GM18951 (cell line): Measurements from ENCODE around the gene CC2D2B.
A peak's percentile ranks its signal among the peaks of the same experiment; 100 is the strongest.
"Not testable (repeated sequence)": the region's sequence is repeated elsewhere in the genome, so short reads cannot be mapped to it uniquely, and the experiment has no call there.

Experiments used
- POLR2A ChIP-seq: IDR thresholded peaks from 4 replicates; pipeline ENCODE4 v1.6.1; 2011; ENCODE audit warnings: mild to moderate bottlenecking; ENCODE audit not compliant: insufficient read length, insufficient read depth; ENCODE audit errors: extremely low read depth
- in situ Hi-C: fragments of 300-500 bp; cut with MboI; formaldehyde crosslinking; loops from one replicate; pipeline ENCODE4 v1.12.0; 2022; ENCODE audit warnings: low sequenced_read_pairs, mixed read lengths, inconsistent platforms; ENCODE audit not compliant: unreplicated experiment

CC2D2B gene

DNA sequence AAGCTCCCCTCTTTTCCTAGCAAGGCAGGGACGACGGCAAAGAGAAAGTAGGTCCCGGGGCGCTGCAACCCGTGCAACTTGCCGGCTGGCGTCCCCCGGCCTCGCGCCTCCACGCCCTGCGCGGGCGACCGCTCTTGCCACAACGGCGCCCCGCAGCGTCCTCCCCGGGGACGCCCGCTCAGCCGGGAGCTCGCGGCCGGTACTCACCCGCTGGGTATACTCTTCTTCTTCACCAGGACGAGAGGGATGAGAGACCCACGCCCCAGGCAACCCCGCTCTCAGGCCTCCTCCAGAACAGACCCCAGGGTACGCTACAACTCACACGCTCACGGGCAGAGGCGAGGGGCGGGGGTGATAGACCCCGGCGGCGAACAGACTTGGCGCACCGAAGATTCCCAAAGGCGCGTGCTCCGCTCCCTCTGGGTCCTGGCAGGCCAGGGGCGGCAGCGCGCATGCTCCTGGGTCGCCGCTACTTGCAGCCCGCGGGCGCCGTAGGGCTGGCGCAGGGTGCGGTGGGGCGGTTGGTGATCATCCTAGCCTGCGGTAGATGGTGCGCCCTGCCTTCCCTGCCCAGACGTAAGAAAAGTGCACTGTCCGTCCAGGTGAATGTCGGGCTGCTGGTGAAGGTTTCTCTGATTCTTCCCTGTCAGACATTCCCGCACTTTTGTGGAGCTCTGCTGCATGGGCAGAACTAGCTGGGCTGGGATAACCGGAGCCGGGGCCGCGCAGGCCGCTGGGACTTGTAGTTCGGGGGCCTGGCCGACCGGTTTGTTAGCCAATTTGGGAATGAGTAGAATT is at the start of gene CC2D2B:
TSS of gene CC2D2B (plus strand) at position 520 of the 798 bp plus-strand sequence. CDS start 3,349 bp downstream, outside the sequence.
- TF ChIP-seq POLR2A, result peak; percentile 76
- in situ Hi-C loops, result no loop called here

- in situ Hi-C loops, result no loop called here
These were observed 47.4 kb upstream of the CC2D2B start for GRCh38 chr10:95860166-95860940.

DNA sequence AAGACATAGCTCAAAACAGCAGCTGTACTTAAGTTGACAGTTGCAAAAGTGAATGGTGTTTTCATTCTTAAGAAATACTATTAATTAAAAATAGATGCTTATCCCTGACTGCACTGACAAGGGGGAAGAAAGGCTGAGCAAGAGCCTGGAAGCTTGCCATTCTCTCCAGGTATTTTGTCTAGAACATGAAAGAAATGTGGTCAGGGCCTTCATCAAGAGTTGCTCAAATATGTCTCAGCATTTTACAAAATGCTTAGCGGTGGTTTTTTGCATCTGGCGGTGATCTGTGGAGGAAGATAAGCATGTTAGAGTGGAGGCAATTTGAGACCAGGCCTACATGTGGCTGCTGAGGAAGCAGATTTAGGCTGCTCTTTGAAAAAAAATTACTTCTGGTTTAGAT is 46.4 kb upstream of the CC2D2B start:
- in situ Hi-C loops, result no loop called here
- TF ChIP-seq POLR2A, result no peak

More at GRCh38 chr10:95860166-95860940, 47.4 kb upstream of the CC2D2B start:
- no peak for TF ChIP-seq POLR2A

DNA sequence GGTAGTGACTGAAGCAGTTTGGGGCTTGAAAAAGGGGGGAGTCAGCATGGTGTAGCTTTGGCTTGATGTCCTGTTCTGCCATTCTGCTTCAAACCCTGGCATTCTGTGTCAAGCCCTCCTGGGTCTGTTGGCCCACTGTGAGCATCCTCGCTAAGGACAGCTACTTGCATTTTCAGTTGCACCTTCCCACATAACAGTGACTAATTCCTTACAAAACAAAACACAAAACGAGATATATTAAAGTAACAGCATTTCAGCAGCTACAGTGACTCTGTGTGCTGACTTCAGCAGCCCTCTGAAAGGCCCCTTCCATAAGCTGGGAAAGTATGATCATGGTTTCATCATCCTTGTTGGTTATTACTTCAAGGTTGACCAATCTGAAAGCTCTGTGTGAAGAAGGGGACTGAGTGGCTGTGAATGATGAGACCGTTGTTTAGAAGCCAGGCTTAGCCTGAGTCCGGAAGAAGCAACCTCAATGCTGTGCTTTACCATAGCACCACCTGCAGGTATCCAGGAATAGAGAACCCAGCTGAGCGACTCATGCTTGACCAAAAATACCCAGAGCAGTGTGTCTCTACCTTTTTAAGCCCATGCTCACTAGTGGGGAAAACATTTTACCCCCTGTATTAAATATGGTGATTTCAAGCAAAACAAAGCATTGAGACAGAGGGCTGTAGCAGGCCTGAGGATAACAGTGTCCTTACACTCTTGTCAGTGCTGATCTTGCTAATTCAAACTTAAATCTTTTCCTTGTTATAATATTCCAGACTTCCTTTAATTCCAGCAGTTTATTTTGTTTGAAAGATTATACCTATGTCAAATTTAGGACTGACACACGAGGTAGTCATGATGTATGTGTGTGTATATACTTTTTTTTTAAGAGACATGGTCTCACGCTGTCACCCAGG is 42.6 kb upstream of the CC2D2B start:
- in situ Hi-C loops, result no loop called here
- TF ChIP-seq POLR2A, result no peak

- no peak for TF ChIP-seq POLR2A
- in situ Hi-C loops, result no loop called here
These were observed 41.8 kb upstream of the CC2D2B start for GRCh38 chr10:95865814-95866466.

GRCh38 chr10:95866467-95866842 is 41.3 kb upstream of the CC2D2B start:
- in situ Hi-C loops, result no loop called here
- no peak for TF ChIP-seq POLR2A

- in situ Hi-C loops, result no loop called here
- peak; percentile 18 for TF ChIP-seq POLR2A
These were observed 39.9 kb upstream of the CC2D2B start for GRCh38 chr10:95867866-95868265.

- in situ Hi-C loops, result no loop called here
- TF ChIP-seq POLR2A, result no peak
These were observed 35.5 kb upstream of the CC2D2B start for GRCh38 chr10:95872158-95872711.

GRCh38 chr10:95873139-95873538 is 34.6 kb upstream of the CC2D2B start:
- no peak for TF ChIP-seq POLR2A
- in situ Hi-C loops, result no loop called here

DNA sequence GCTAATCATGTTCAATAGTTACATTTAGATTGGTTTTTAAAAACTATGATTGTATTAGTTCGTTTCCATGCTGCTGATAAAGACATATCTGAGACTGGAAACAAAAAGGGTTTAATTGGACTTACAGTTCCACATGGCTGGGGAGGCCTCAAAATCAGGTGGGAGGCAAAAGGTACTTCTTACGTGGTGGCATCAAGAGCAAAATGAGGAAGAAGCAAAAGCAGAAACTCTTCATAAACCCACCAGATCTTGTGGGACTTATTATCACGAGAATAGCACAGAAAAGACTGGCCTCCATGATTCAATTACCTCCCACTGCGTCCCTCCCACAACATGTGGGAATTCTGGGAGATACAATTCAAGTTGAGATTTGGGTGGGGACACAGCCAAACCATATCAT is 34.1 kb upstream of the CC2D2B start:
- no peak for TF ChIP-seq POLR2A
- in situ Hi-C loops, result no loop called here

- in situ Hi-C loops, result not testable (repeated sequence)
These were observed 33.0 kb upstream of the CC2D2B start for GRCh38 chr10:95874783-95875182.

GRCh38 chr10:95876756-95877155 is 31.0 kb upstream of the CC2D2B start:
- TF ChIP-seq POLR2A, result peak; percentile 31
- in situ Hi-C loops, result no loop called here

GRCh38 chr10:95877881-95878280 is 29.9 kb upstream of the CC2D2B start:
- no peak for TF ChIP-seq POLR2A
- in situ Hi-C loops, result no loop called here

DNA sequence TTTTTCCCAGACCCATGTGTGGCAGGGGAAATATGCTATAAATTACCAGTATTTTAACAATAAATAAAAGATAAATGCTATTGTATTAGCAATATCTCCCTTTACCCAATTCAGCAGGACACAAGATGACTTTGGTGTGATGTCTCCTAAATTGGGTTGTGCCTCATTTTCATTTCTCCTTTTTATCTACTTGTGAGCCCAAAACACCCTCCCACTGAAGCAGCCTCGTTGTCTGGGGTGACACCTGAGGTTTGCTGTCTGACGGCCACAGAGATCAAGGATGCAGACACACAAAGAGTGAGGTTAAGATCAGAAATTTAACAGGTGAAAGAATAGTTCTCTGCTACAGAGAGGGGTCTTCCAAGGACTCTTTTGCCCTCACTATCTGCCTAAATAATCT is 27.1 kb upstream of the CC2D2B start:
- in situ Hi-C loops, result no loop called here
- no peak for TF ChIP-seq POLR2A
